Measurements from ENCODE around the gene SPRR2G.
"Not testable (repeated sequence)": the region's sequence is repeated elsewhere in the genome, so short reads cannot be mapped to it uniquely, and the experiment has no call there.

The SPRR2G gene

GRCh38 chr1:153125536-153125935, 25.2 kb downstream of the SPRR2G start:
- H3K4me3 ChIP-seq (IDR thresholded peaks at IDR 0.05; ENCODE audit: insufficient read depth, low read depth, low read length): no peak overlapping the region
- no peaks in the 10 kb centered on the region for H3K79me2 ChIP-seq (ENCODE audit: insufficient read depth, low read depth)
- no peak for TF ChIP-seq CTCF (conservative IDR thresholded peaks at IDR 0.05; ENCODE audit: low read depth, low read length)

GRCh38 chr1:153123793-153124192, 26.9 kb downstream of the SPRR2G start:
- H3K4me2 ChIP-seq; H3K4me3 ChIP-seq (IDR thresholded peaks at IDR 0.05; ENCODE audit: insufficient read depth, low read depth, low read length); H3K4me1 ChIP-seq (ENCODE audit: low read depth, poor library complexity, severe bottlenecking); H3K9ac ChIP-seq; H3K36me3 ChIP-seq (ENCODE audit: insufficient read depth); H2AFZ ChIP-seq (ENCODE audit: low read depth); H3K27me3 ChIP-seq (ENCODE audit: insufficient read depth, low read depth); H4K20me1 ChIP-seq (ENCODE audit: insufficient read depth); H3K27ac ChIP-seq; H3K79me2 ChIP-seq (ENCODE audit: insufficient read depth, low read depth): not testable (repeated sequence)

More at GRCh38 chr1:153125536-153125935, 25.2 kb downstream of the SPRR2G start:
- Histone ChIP-seq H3K27me3 (ENCODE audit: insufficient read depth, low read depth) (no peaks in the 10 kb centered on the region), H3K9ac (no peak overlapping the region), H3K36me3 (ENCODE audit: insufficient read depth) (no peaks in the 10 kb centered on the region), H3K4me2 (no peak overlapping the region), H3K4me1 (ENCODE audit: low read depth, poor library complexity, severe bottlenecking) (no peaks in the 10 kb centered on the region), H3K27ac (no peak overlapping the region), H4K20me1 (ENCODE audit: insufficient read depth) (no peaks in the 10 kb centered on the region), H2AFZ (ENCODE audit: low read depth) (no peak overlapping the region)

GRCh38 chr1:153122831-153123421, 27.8 kb downstream of the SPRR2G start:
- H3K4me3 ChIP-seq (IDR thresholded peaks at IDR 0.05; ENCODE audit: insufficient read depth, low read depth, low read length): no peak overlapping the region

GRCh38 chr1:153120945-153121344, 29.7 kb downstream of the SPRR2G start:
- Histone ChIP-seq H3K27ac (no peak overlapping the region), H2AFZ (ENCODE audit: low read depth) (no peak overlapping the region), H3K36me3 (ENCODE audit: insufficient read depth) (no peaks in the 10 kb centered on the region), H3K4me3 (IDR thresholded peaks at IDR 0.05; ENCODE audit: insufficient read depth, low read depth, low read length) (no peak overlapping the region), H3K4me1 (ENCODE audit: low read depth, poor library complexity, severe bottlenecking) (no peaks in the 10 kb centered on the region), H3K9ac (no peak overlapping the region), H3K4me2 (no peak overlapping the region), H3K27me3 (ENCODE audit: insufficient read depth, low read depth) (no peaks in the 10 kb centered on the region), H4K20me1 (ENCODE audit: insufficient read depth) (no peaks in the 10 kb centered on the region), H3K79me2 (ENCODE audit: insufficient read depth, low read depth) (no peaks in the 10 kb centered on the region)
- TF ChIP-seq CTCF (conservative IDR thresholded peaks at IDR 0.05; ENCODE audit: low read depth, low read length): no peak

More at GRCh38 chr1:153122831-153123421, 27.8 kb downstream of the SPRR2G start:
- Histone ChIP-seq H2AFZ (ENCODE audit: low read depth) (no peak overlapping the region; the same call in 1 of the 2 replicates), H3K9ac (no peak overlapping the region), H4K20me1 (ENCODE audit: insufficient read depth) (no peaks in the 10 kb centered on the region), H3K4me2 (no peak overlapping the region), H3K27me3 (ENCODE audit: insufficient read depth, low read depth) (no peaks in the 10 kb centered on the region), H3K27ac (no peak overlapping the region), H3K36me3 (ENCODE audit: insufficient read depth) (no peaks in the 10 kb centered on the region), H3K4me1 (ENCODE audit: low read depth, poor library complexity, severe bottlenecking) (no peaks in the 10 kb centered on the region), H3K79me2 (ENCODE audit: insufficient read depth, low read depth) (no peaks in the 10 kb centered on the region)
- no peak for TF ChIP-seq CTCF (conservative IDR thresholded peaks at IDR 0.05; ENCODE audit: low read depth, low read length)

GRCh38 chr1:153119491-153119971, 31.2 kb downstream of the SPRR2G start:
- no peak for TF ChIP-seq CTCF (conservative IDR thresholded peaks at IDR 0.05; ENCODE audit: low read depth, low read length)
- Histone ChIP-seq H3K79me2 (ENCODE audit: insufficient read depth, low read depth) (no peaks in the 10 kb centered on the region), H3K4me1 (ENCODE audit: low read depth, poor library complexity, severe bottlenecking) (no peaks in the 10 kb centered on the region), H3K4me2 (no peak overlapping the region), H3K9ac (no peak overlapping the region), H3K27ac (no peak overlapping the region), H3K4me3 (IDR thresholded peaks at IDR 0.05; ENCODE audit: insufficient read depth, low read depth, low read length) (no peak overlapping the region), H3K36me3 (ENCODE audit: insufficient read depth) (no peaks in the 10 kb centered on the region), H2AFZ (ENCODE audit: low read depth) (no peak overlapping the region), H3K27me3 (ENCODE audit: insufficient read depth, low read depth) (no peaks in the 10 kb centered on the region), H4K20me1 (ENCODE audit: insufficient read depth) (no peaks in the 10 kb centered on the region)

GRCh38 chr1:153115264-153115663, 35.4 kb downstream of the SPRR2G start:
- not testable (repeated sequence) for H2AFZ ChIP-seq (ENCODE audit: low read depth); H4K20me1 ChIP-seq (ENCODE audit: insufficient read depth); H3K27me3 ChIP-seq (ENCODE audit: insufficient read depth, low read depth); H3K4me2 ChIP-seq; H3K36me3 ChIP-seq (ENCODE audit: insufficient read depth); H3K79me2 ChIP-seq (ENCODE audit: insufficient read depth, low read depth); H3K4me3 ChIP-seq (IDR thresholded peaks at IDR 0.05; ENCODE audit: insufficient read depth, low read depth, low read length); H3K9ac ChIP-seq; H3K27ac ChIP-seq; H3K4me1 ChIP-seq (ENCODE audit: low read depth, poor library complexity, severe bottlenecking)

All from KMS-11 (cell line).